Measurements from ENCODE around the gene PPM1D.
A peak's percentile ranks its signal among the peaks of the same experiment; 100 is the strongest.
"Not testable (repeated sequence)": the region's sequence is repeated elsewhere in the genome, so short reads cannot be mapped to it uniquely, and the experiment has no call there.

PPM1D gene

DNA sequence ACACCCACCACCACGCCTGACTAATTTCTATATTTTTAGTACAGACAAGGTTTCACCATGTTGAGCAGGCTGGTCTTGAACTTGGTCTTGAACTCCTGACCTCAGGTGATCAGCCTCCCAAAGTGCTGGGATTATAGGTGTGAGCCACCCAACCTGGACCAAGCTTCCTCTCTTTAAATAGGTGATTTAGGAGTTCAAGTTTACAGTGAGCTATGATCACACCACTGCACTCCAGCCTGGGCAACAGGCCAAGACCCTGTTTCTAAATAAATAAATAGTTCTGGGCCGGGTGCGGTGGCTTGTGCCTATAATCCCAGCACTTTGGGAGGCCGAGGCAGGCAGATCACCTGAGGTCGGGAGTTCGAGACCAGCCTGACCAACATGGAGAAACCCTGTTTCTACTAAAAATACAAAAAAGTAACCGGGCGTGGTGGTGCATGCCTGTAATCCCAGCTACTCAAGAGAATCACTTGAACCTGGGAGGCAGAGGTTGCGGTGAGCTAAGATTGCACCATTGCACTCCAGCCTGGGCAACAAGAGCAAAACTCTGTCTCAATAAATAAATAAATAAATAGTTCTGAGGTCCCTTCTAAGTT lies 6.5 kb upstream of the PPM1D start:
- not testable (repeated sequence) for H3K27me3 ChIP-seq (ENCODE audit: insufficient read depth, low read length); H3K4me3 ChIP-seq (ENCODE audit: low read depth, low read length); H2BK120ac ChIP-seq (ENCODE audit: insufficient read depth, low read length, poor library complexity); H3K4ac ChIP-seq (ENCODE audit: low read depth, low read length); H3K9ac ChIP-seq (ENCODE audit: low read length); H4K12ac ChIP-seq (ENCODE audit: low read depth, low read length); H2AFZ ChIP-seq (ENCODE audit: insufficient read depth, low read length, poor library complexity); H2BK5ac ChIP-seq (ENCODE audit: low read depth, low read length, poor library complexity); H3K79me2 ChIP-seq (ENCODE audit: control insufficient read depth, insufficient read depth, low read length, poor library complexity); H3K14ac ChIP-seq (ENCODE audit: low read length); H3K18ac ChIP-seq (ENCODE audit: low read length); DNase-seq; H2BK12ac ChIP-seq (ENCODE audit: low read length); H3K9me3 ChIP-seq (ENCODE audit: insufficient read depth, low read depth, low read length); H3K27ac ChIP-seq (ENCODE audit: low read depth, low read length); H3K36me3 ChIP-seq (ENCODE audit: control insufficient read depth in 1 of 2, insufficient read depth in 2 of 2, low read length in 2 of 2); H3K79me1 ChIP-seq (ENCODE audit: low read length); H2AK5ac ChIP-seq (ENCODE audit: low read length); H4K8ac ChIP-seq (ENCODE audit: low read depth, low read length); H3K4me2 ChIP-seq (ENCODE audit: low read length); H3K4me1 ChIP-seq (ENCODE audit: control insufficient read depth in 1 of 2, insufficient read depth in 2 of 2, low read length in 2 of 2); H4K91ac ChIP-seq (ENCODE audit: low read depth, low read length); H3K23ac ChIP-seq (ENCODE audit: low read length)
- WGBS (ENCODE audit: extremely low coverage, insufficient coverage, insufficient read length): no CpG with 5 or more reads among the region's 9 CpGs

DNA sequence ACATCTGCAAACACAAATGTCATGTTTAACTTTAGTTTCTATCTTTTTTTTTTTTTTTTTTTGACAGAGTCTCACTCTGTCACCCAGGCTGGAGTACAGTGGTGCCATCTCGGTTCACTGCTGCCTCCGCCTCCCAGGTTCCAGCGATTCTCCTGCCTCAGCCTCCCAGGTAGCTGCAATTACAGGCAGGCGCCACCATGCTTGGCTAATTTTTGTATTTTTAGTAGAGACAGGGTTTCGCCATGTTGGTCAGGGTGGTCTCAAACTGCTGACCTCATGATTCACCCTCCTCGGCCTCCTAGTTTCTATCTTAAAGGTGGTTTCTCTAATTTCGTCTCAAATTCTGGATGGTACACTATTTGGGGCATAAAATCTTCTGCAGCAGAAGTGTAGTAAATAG lies 5.8 kb upstream of the PPM1D start:
- H3K27me3 ChIP-seq (ENCODE audit: insufficient read depth, low read length); H3K79me1 ChIP-seq (ENCODE audit: low read length); H3K4me1 ChIP-seq (ENCODE audit: control insufficient read depth in 1 of 2, insufficient read depth in 2 of 2, low read length in 2 of 2); H3K18ac ChIP-seq (ENCODE audit: low read length); H2AFZ ChIP-seq (ENCODE audit: insufficient read depth, low read length, poor library complexity); H2BK120ac ChIP-seq (ENCODE audit: insufficient read depth, low read length, poor library complexity); H3K79me2 ChIP-seq (ENCODE audit: control insufficient read depth, insufficient read depth, low read length, poor library complexity); H3K4me3 ChIP-seq (ENCODE audit: low read depth, low read length); H3K4me2 ChIP-seq (ENCODE audit: low read length); H2BK5ac ChIP-seq (ENCODE audit: low read depth, low read length, poor library complexity); H2AK5ac ChIP-seq (ENCODE audit: low read length); H3K27ac ChIP-seq (ENCODE audit: low read depth, low read length); DNase-seq; H3K9me3 ChIP-seq (ENCODE audit: insufficient read depth, low read depth, low read length); H3K4ac ChIP-seq (ENCODE audit: low read depth, low read length); H2BK12ac ChIP-seq (ENCODE audit: low read length); H4K8ac ChIP-seq (ENCODE audit: low read depth, low read length); H3K9ac ChIP-seq (ENCODE audit: low read length); H4K12ac ChIP-seq (ENCODE audit: low read depth, low read length); H3K14ac ChIP-seq (ENCODE audit: low read length); H3K23ac ChIP-seq (ENCODE audit: low read length); H3K36me3 ChIP-seq (ENCODE audit: control insufficient read depth in 1 of 2, insufficient read depth in 2 of 2, low read length in 2 of 2); H4K91ac ChIP-seq (ENCODE audit: low read depth, low read length): not testable (repeated sequence)
- no CpG with 5 or more reads among the region's 7 CpGs for WGBS (ENCODE audit: extremely low coverage, insufficient coverage, insufficient read length)

DNA sequence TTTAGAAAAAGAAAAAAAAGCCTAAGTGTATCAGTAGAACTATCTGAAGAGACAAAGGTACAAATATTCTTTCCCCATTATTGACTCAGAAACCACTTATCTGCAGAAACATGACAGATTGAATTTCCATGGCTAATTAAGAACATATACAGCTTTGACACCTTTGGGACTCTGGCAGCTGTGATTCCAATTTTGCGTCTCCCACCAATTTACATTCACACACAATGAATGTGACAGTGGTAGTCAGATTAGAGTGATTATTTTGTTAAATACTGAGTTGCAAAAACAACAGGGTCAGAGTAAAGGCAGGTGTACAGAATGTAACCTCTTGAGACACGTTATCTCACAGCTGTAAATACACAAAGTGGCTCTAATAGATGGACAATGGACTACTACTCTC lies 5.3 kb upstream of the PPM1D start:
- WGBS (ENCODE audit: extremely low coverage, insufficient coverage, insufficient read length): no CpG with 5 or more reads among the region's 2 CpGs
- Histone ChIP-seq H4K8ac (ENCODE audit: low read depth, low read length) (no peak overlapping the region), H3K27ac (ENCODE audit: low read depth, low read length) (no peak overlapping the region), H2BK5ac (ENCODE audit: low read depth, low read length, poor library complexity) (no peak overlapping the region), H3K4ac (ENCODE audit: low read depth, low read length) (no peak overlapping the region), H3K18ac (ENCODE audit: low read length) (no peak overlapping the region), H3K4me3 (ENCODE audit: low read depth, low read length) (no peak overlapping the region), H3K4me1 (ENCODE audit: control insufficient read depth in 1 of 2, insufficient read depth in 2 of 2, low read length in 2 of 2) (no peaks in the 10 kb centered on the region), H2BK120ac (ENCODE audit: insufficient read depth, low read length, poor library complexity) (no peak overlapping the region), H3K79me1 (ENCODE audit: low read length) (peaks cover 3% of the 10 kb centered on the region), H3K36me3 (ENCODE audit: control insufficient read depth in 1 of 2, insufficient read depth in 2 of 2, low read length in 2 of 2) (no peaks in the 10 kb centered on the region), H3K23ac (ENCODE audit: low read length) (no peak overlapping the region), H2BK12ac (ENCODE audit: low read length) (no peak overlapping the region), H3K79me2 (ENCODE audit: control insufficient read depth, insufficient read depth, low read length, poor library complexity) (peaks cover 3% of the 10 kb centered on the region), H2AK5ac (ENCODE audit: low read length) (no peak overlapping the region), H3K14ac (ENCODE audit: low read length) (no peak overlapping the region), H2AFZ (ENCODE audit: insufficient read depth, low read length, poor library complexity) (no peak overlapping the region), H3K9me3 (ENCODE audit: insufficient read depth, low read depth, low read length) (no peaks in the 10 kb centered on the region), H3K4me2 (ENCODE audit: low read length) (no peak overlapping the region), H4K12ac (ENCODE audit: low read depth, low read length) (no peak overlapping the region), H4K91ac (ENCODE audit: low read depth, low read length) (no peak overlapping the region), H3K9ac (ENCODE audit: low read length) (no peak overlapping the region), H3K27me3 (ENCODE audit: insufficient read depth, low read length) (no peaks in the 10 kb centered on the region)
- no peak for DNase-seq

DNA sequence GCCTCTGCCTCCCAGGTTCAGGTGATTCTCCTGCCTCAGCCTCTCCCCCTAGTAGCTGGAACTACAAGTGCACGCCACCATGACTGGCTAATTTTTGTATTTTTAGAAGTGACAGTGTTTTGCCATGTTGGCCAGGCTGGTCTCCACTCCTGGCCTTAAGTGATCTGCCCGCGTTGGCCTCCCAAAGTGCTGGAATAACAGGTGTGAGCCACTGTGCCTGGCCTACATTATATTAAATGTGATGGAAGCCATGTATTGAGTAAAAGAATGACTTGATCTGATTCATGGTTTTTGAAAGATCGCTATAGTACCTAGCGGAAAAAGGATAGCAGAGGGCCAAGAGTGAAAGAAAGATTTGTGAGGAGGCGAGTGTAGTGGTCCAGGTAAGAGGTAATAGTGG lies 2.7 kb upstream of the PPM1D start:
- Histone ChIP-seq H3K4me3 (ENCODE audit: low read depth, low read length) (no peak overlapping the region), H3K14ac (ENCODE audit: low read length) (no peak overlapping the region), H3K79me1 (ENCODE audit: low read length) (peaks cover 13% of the 10 kb centered on the region), H2BK12ac (ENCODE audit: low read length) (peak overlapping the region; percentile 12), H3K4me2 (ENCODE audit: low read length) (no peak overlapping the region), H4K8ac (ENCODE audit: low read depth, low read length) (no peak overlapping the region), H2BK5ac (ENCODE audit: low read depth, low read length, poor library complexity) (no peak overlapping the region), H3K9me3 (ENCODE audit: insufficient read depth, low read depth, low read length) (no peaks in the 10 kb centered on the region), H2BK120ac (ENCODE audit: insufficient read depth, low read length, poor library complexity) (no peak overlapping the region), H3K9ac (ENCODE audit: low read length) (no peak overlapping the region), H3K79me2 (ENCODE audit: control insufficient read depth, insufficient read depth, low read length, poor library complexity) (peaks cover 15% of the 10 kb centered on the region), H3K27ac (ENCODE audit: low read depth, low read length) (no peak overlapping the region), H3K27me3 (ENCODE audit: insufficient read depth, low read length) (no peaks in the 10 kb centered on the region), H2AK5ac (ENCODE audit: low read length) (no peak overlapping the region), H3K36me3 (ENCODE audit: control insufficient read depth in 1 of 2, insufficient read depth in 2 of 2, low read length in 2 of 2) (no peaks in the 10 kb centered on the region), H3K23ac (ENCODE audit: low read length) (no peak overlapping the region), H4K91ac (ENCODE audit: low read depth, low read length) (no peak overlapping the region), H4K12ac (ENCODE audit: low read depth, low read length) (no peak overlapping the region), H3K4ac (ENCODE audit: low read depth, low read length) (no peak overlapping the region), H3K4me1 (ENCODE audit: control insufficient read depth in 1 of 2, insufficient read depth in 2 of 2, low read length in 2 of 2) (no peaks in the 10 kb centered on the region), H3K18ac (ENCODE audit: low read length) (no peak overlapping the region), H2AFZ (ENCODE audit: insufficient read depth, low read length, poor library complexity) (no peak overlapping the region)
- no peak for DNase-seq
- WGBS (ENCODE audit: extremely low coverage, insufficient coverage, insufficient read length): no CpG with 5 or more reads among the region's 6 CpGs

All from trophoblast cell (in vitro differentiated cells and primary cell).